Measurements from ENCODE around the gene KIF25.
"Not testable (repeated sequence)": the region's sequence is repeated elsewhere in the genome, so short reads cannot be mapped to it uniquely, and the experiment has no call there.

The KIF25 gene

GRCh38 chr6:167975458-167975857, 22.0 kb upstream of the KIF25 start:
- DNase-seq (ENCODE audit: low read depth in 2 of 2): no peak

GRCh38 chr6:167976116-167976657, 21.3 kb upstream of the KIF25 start:
- DNase-seq (ENCODE audit: low read depth in 2 of 2): not testable (repeated sequence)

DNA sequence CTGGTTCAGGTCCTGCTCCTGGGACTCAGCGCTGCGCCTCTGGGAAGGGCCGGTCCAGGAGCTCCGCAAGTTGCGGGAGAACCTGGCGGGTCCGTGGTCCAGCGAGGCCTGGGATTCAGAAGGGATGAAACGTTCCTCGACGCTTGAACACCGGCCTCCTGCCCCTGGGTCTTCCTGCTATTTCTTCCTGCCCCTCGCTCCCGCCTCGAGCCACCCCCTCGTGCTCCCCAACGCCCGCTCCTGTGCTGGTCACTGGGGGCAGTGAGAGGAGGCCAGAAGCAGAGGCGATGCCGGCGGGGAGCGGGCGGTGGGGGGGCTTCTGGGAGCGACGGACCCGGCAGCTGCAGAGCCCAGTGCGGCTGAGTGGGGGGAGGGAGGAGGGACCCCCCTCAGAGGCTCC, 20.8 kb upstream of the KIF25 start:
- no peak for DNase-seq (ENCODE audit: low read depth in 2 of 2)

DNA sequence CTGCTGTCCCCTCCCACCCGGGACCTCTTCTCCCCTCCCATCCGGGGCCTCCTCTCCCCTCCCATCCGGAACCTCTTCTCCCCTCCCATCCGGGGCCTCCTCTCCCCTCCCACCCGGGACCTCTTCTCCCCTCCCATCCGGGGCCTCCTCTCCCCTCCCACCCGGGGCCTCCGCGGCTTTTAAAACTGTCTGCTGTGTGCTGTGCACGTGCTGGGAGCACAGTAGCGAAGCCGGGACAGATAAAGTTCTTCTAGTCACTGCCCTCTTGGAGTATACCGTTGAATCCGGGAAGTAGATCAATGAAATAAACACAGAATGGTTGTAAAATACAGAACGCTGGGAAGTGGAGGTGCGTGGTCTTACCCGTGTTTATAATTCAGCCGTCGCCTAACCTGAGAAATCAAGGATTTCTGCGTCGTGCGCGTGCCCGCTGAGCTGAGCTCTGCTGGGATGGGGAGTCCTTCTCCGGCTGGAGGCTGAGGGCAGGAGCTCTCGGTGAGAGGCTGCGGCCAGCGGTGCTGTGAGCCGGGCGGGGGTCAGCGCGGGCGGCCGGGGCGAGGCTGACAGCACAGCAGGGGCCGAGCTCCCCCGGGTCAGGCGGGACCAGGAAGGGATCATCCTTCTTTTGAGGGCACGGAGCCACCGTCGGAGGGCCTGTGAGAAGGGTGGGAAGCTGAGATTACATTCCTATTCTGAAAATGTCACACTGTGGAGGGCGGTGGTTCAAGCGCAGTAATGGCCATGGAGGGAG, 19.6 kb upstream of the KIF25 start:
- no peak for DNase-seq (ENCODE audit: low read depth in 2 of 2)

DNA sequence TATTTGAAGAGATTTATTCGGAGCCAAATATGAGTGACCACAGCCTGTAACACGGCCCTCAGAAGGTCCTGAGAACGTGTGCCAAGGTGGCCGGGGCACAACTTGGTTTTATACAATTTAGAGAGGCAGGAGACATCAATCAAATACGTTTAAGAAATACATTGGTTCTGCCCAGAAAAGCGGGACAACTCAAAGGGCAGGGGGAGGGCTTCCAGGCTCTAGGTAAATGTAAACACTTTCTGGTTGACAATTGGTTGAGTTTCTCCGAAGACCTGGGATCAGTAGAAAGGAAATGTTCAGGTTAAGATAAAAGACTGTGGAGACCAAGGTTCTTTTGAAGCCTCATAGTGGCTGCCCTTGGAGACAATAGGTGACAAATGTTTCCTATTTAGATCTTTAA, 18.9 kb upstream of the KIF25 start:
- DNase-seq (ENCODE audit: low read depth in 2 of 2): no peak

- no peak for DNase-seq (ENCODE audit: low read depth in 2 of 2)
Observed at GRCh38 chr6:167979436-167980139, 17.9 kb upstream of the KIF25 start.

DNA sequence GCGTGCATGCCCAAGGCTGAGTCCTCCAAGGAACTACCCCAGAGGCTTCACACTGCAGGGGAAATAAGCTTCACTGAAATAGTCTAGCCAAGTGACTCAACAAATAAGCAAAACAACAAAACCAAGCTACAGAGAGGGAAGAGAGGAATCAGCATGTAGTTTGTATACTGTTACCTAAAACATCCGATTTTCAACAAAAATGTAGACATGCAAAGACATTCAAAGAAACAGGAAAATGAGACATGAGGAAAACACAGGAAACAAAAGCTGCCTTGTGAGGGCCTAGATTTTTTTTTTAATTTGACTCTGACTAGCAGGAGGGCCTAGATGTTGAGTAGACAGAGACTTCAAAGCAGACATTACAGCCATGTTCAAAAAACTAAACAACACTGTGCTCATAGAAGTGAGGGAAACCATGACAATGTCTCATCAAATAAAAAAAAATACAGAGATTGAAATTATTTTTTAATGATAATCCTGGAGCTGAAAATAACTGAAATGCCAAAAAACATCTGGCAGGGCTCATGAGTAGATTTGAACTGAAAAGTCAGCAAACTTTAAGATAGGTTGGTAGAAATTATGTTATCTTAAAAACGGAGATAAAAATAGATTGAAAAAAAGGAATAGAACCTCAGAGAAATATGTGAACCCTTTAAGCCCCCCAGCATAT, 16.4 kb upstream of the KIF25 start:
- no peak for DNase-seq (ENCODE audit: low read depth in 2 of 2)

DNA sequence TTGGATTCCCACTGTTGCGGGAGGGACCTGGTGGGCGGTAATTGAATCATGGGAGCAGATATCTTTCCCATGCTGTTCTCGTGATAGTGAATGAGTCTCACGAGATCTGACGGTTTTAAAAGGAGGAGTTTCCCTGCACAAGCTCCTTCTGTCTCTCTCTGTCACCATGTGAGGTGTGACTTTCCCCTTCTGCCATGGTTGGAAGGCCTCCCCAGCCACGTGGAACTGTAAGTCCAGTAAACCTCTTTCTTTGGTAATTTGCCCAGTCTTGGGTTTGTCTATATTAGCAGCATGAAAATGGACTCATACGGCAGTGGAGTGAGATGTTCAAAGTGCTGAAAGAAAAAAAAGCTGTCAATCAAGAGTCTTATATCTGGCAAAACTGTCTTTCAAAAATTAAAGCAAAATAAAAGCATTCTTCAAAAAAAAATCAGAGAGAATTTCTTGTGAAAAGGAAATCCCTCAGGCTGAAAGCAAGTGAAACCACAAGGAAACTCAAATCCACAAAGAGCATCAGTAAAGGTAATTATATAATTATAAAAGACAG, 15.5 kb upstream of the KIF25 start:
- no peak for DNase-seq (ENCODE audit: low read depth in 2 of 2)

- no peak for DNase-seq (ENCODE audit: low read depth in 2 of 2)
Observed at GRCh38 chr6:167984144-167984719, 13.2 kb upstream of the KIF25 start.

GRCh38 chr6:167984876-167985604, 12.4 kb upstream of the KIF25 start:
- no peak for DNase-seq (ENCODE audit: low read depth in 2 of 2)

DNA sequence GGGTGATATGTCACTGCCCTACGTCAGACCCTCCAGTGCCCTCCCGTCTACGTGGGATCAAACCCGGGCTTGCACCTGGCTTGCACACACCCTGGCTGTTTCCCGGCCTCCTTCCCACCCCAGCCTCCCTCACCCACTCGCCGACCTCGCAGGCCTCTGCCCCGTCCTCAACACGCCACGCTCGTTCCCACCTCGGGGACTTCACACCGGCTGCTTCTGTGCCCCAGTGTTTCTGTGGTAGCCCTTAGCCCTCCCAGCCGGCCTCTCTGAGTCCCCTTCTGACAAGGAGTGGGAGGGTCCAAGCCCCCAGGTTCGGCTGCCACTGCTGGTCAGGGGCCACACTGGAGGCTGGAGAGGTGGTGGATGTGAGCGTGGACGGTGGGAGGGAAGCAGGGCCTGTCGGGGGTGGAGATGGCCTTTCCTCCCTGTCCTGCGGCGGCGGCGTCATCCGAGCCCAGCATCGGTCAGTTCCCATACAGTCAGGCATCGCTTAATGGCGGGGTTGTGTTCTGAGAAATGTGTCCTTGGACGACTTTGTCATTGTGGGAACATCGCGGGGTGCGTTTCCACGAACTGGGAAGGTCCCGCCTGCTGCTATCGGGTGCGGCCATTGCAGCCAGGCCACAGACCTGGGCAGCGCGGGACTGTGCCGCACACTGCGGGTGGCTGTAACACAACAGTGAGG, 11.4 kb upstream of the KIF25 start:
- no peak for DNase-seq (ENCODE audit: low read depth in 2 of 2)

DNA sequence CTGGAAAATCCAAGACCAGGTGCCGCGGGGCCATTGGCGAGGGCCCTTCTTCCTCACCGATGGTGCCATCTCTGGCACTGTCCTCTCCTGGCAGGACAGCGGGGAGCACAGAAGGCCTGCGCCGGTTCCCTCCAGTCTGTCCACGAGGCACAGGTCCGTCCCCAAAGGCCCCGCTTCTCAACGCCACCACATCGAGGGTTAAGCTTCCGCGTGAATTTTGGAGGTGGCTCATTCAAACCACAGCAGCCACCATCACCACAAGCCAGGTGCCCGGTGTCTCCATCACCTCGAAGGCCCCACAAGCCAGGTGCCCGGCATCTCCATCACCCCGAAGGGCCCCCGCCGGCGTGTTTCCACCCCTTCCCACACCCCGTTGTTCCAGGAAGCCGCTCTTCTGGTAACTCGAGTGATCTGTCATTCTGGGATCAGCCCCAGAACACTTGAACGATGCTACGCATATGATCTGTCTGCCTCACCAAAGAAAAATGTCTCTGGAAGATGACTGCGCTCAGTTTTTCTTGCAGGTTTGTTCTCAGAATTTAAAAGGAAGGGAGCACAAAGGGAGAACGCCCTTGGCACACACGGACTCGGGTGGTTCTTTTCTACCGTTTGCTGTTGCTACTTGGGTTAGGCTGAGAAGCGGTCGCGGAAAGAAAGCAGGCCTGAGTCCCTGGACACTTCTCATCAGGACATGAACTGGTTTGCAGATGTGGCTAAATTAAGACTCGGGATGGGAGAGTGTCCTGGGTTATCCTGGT, 9.9 kb upstream of the KIF25 start:
- no peak for DNase-seq (ENCODE audit: low read depth in 2 of 2)

DNA sequence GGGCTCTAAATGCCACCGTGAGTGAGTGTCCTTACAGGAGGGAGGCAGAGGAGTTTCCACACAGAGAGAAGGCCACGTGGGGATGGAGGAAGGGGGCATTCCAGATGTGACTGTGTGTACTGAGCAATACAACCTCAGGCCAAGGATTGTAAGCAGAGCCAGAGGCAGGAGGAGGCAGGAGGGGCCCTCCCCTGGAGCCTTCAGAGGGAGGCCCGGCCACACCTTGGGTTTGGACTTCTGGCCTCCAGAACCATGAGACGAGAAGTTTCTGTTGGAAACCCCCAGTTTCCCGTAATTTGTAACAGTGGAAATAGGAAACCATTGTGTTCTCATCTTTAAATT, 9.3 kb upstream of the KIF25 start:
- no peak for DNase-seq (ENCODE audit: low read depth in 2 of 2)

- no peak for DNase-seq (ENCODE audit: low read depth in 2 of 2)
Observed at GRCh38 chr6:167988945-167989841, 8.3 kb upstream of the KIF25 start.

DNA sequence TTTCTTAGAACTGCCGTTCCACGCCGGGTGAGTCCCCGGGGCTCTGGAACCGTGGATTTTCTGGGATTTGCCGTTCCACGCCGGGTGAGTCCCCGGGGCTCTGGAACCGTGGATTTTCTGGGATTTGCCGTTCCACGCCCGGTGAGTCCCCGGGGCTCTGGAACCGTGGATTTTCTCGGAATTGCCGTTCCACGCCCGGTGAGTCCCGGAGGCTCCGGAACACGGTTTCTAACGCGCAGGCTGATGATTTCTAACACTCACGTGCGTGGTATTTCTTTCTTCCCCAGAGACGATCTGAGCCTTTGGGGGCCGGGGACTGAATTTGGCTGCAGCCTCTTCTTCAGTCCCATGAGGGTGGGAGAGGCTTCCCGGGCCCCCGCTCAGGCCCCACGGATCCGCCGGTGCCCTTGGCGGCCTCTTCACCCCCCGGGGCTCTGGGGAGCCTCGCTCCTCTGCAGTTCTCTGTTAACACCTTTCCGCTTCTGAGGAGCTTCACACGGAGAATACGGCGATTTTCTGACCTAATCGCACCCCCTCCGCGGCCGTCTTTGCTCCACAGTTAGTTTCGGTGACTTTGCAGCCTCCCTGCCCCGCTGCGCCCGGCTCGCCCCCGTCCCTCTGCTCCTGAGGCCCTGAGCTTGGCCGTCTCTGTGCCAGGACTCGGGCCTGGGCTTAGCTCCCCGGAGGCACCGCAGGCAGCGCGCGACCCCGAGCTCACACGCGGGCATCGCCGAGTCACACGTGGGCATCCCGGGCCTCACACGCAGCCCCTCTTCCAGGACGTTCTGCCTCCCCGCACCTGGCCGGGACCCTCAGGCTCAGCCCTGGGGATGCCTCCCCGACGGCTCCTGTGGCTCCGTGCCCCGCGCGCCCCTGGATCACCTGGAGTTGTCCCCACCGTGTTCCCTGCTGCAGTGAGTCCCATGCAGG, 7.2 kb upstream of the KIF25 start:
- DNase-seq (ENCODE audit: low read depth in 2 of 2): no peak

DNA sequence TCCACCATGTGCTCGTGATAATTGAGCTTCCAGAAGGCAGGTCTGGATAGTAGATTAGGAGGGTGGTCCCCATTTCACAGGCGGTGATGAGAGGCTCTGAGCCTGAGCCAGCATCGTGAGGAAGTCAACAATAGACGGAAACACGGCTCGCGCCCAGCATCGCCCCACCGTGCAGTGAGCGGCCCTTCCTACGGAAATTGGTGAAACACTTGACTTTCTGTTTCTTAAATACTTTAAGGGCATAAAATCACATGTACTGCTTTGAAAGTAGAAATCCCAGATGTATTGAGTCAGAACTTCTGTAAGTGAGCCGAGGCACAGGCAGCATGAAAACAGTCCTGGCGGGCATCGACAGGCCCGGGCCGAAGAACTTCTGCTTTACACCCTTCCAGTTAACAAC, 4.3 kb upstream of the KIF25 start:
- DNase-seq (ENCODE audit: low read depth in 2 of 2): no peak

DNA sequence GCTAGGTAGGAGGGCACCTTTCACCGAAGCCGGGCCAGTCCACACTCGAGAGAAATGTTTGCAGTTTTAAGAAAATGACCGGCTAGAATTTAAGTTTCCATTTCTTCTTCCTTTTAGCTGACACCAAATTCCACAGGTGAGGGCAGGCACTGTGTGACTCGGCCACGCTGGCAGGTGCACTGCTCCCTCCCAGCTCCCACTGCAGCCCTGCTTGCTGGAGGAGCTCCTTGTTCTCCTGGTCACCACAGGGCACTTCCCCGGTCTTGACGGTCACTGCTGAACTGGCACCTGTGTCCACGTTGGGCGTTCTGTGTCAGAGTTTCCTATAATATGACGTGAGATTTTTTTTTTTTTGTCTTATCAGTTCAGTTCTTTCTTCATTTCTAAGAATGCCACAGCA, 3.6 kb upstream of the KIF25 start:
- DNase-seq (ENCODE audit: low read depth in 2 of 2): no peak

DNA sequence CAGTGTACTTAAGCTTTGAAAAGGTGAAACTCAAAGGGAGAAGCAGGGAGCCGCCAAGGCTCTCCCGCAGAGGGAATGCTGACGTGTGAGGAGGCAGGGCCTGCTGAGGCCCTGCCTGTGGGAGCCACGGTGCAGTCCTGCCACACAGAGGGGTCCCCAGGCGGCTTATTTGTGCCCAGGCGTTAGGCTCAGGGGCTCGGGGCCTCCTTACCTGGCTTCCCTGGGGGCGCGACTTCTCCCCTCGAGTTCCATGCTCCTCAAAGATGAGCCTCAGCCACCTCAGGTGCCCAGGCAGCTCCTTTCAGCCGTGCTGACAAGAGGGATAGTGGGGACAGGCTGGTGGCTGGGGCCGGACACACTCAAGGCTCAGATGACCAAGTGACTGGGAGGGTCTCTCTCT, 2.2 kb upstream of the KIF25 start:
- DNase-seq (ENCODE audit: low read depth in 2 of 2): no peak

Data from stimulated activated CD8-positive, alpha-beta memory T cell treated with anti-CD3 and anti-CD28 coated beads, Interleukin-15, amount 100 ng/mL, for 48 hours (primary cell).